ENCODE data around the gene SEC11C. TPM values are rescaled to one million over a fixed set of nuclear protein-coding genes. Genes with fewer than 3 reads are reported as not detected.

SEC11C gene
- total RNA-seq, 1 experiment from 2014 or later, result 50.6 TPM

GRCh38 chr18:59177485-59177884, 37.8 kb downstream of the SEC11C start:
- H3K9me3 ChIP-seq (ENCODE audit: low read length), result peaks cover 4% of the 10 kb centered on the region; the same call in 1 of the 2 replicates
- no peak for TF ChIP-seq EZH2phosphoT487 (IDR thresholded peaks at IDR 0.05; ENCODE audit: borderline replicate concordance, low read length)
- TF ChIP-seq, protein P1, sequence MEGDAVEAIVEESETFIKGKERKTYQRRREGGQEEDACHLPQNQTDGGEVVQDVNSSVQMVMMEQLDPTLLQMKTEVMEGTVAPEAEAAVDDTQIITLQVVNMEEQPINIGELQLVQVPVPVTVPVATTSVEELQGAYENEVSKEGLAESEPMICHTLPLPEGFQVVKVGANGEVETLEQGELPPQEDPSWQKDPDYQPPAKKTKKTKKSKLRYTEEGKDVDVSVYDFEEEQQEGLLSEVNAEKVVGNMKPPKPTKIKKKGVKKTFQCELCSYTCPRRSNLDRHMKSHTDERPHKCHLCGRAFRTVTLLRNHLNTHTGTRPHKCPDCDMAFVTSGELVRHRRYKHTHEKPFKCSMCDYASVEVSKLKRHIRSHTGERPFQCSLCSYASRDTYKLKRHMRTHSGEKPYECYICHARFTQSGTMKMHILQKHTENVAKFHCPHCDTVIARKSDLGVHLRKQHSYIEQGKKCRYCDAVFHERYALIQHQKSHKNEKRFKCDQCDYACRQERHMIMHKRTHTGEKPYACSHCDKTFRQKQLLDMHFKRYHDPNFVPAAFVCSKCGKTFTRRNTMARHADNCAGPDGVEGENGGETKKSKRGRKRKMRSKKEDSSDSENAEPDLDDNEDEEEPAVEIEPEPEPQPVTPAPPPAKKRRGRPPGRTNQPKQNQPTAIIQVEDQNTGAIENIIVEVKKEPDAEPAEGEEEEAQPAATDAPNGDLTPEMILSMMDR (conservative IDR thresholded peaks at IDR 0.05; ENCODE audit: low read depth, low read length), result no peak
- TF ChIP-seq EZH2 (IDR thresholded peaks at IDR 0.05; ENCODE audit: low read length, unreplicated experiment), result no peak
- no peaks in the 10 kb centered on the region for H4K20me1 ChIP-seq (ENCODE audit: low read length)
- no peaks in the 10 kb centered on the region for H3K36me3 ChIP-seq (ENCODE audit: low read depth, low read length)
- H3K79me2 ChIP-seq (ENCODE audit: low read length), result no peaks in the 10 kb centered on the region
- H3K4me3 ChIP-seq (ENCODE audit: low read length), result no peak overlapping the region
- no TSS peak for BruUV-seq (replicated peaks)
- H3K4me2 ChIP-seq (ENCODE audit: low read length), result no peak overlapping the region
- H3K4me1 ChIP-seq (ENCODE audit: insufficient read depth, low read length), result no peaks in the 10 kb centered on the region
- peaks cover under 1% of the 10 kb centered on the region; the same call in 1 of the 2 replicates for H3K27me3 ChIP-seq (ENCODE audit: low read length)
- no peak overlapping the region for H2AFZ ChIP-seq (ENCODE audit: low read length)
- H3F3A ChIP-seq (ENCODE audit: low read length, unreplicated experiment), result no peaks in the 10 kb centered on the region
- H3K9me2 ChIP-seq (replicated peaks; ENCODE audit: low read length), result no peaks in the 10 kb centered on the region
- no peak overlapping the region for H3K9ac ChIP-seq (ENCODE audit: low read length)
- ATAC-seq (no peak), DNase-seq (no peak)
- ChIA-PET POLR2A (ENCODE audit: unreplicated experiment) (no interaction called here), CTCF (no interaction called here)
- intact Hi-C loops (cut with micrococcal nuclease), result no loop called here
- H3K27ac ChIP-seq (ENCODE audit: low read length), result no peak overlapping the region

DNA sequence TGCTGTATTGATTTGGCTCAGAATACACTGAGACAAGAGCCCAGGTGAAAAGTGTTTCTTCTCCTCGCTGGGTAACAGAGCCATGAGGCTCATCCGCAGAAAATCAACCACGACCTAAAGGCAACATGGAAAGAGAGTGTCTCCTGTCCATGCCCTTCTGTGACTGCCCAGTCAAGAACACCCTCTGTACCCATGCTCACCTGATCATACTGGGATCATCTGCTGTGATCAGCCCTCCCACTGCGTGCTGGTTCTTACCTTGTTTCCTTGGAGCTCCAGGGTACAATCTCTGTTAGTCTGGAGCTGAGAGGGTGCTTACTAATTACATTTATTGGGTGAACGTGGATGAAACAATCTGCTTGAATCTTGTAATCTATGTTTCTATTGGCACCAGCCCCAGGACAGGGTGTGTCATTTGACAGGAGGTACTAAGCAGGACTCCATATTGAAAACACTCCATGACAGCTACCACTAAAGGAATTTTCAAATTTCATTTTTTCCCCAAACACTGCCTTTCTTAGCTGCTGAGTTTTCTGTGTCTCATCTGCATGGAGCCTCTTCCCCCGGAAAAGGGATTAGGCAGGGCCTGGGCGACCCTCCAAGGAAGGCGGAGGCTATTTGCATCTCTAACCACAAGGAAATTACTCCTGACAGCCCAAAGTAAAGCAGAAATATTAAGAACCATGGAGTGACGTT, 40.6 kb downstream of the SEC11C start:
- no peak overlapping the region for H3K4me3 ChIP-seq (ENCODE audit: low read length)
- TF ChIP-seq EZH2phosphoT487 (IDR thresholded peaks at IDR 0.05; ENCODE audit: borderline replicate concordance, low read length), result no peak
- TF ChIP-seq, protein P1 (conservative IDR thresholded peaks at IDR 0.05; ENCODE audit: low read depth, low read length), result no peak
- TF ChIP-seq EZH2 (IDR thresholded peaks at IDR 0.05; ENCODE audit: low read length, unreplicated experiment), result no peak
- POLR2A ChIA-PET (ENCODE audit: unreplicated experiment), result no interaction called here
- no peak overlapping the region for H3K4me2 ChIP-seq (ENCODE audit: low read length)
- peaks cover 22% of the 10 kb centered on the region for H3K27me3 ChIP-seq (ENCODE audit: low read length)
- CTCF ChIA-PET, result interaction anchor here (0.7 kb wide), 1 partner anchor 88 kb away, joined by 3 read pairs; no protein-coding TSS in a partner anchor
- no peak overlapping the region for H2AFZ ChIP-seq (ENCODE audit: low read length)
- no peaks in the 10 kb centered on the region for H3K4me1 ChIP-seq (ENCODE audit: insufficient read depth, low read length)
- H3F3A ChIP-seq (ENCODE audit: low read length, unreplicated experiment), result no peaks in the 10 kb centered on the region
- H3K36me3 ChIP-seq (ENCODE audit: low read depth, low read length), result no peaks in the 10 kb centered on the region
- ATAC-seq, result no peak
- no peaks in the 10 kb centered on the region for H4K20me1 ChIP-seq (ENCODE audit: low read length)
- H3K9me3 ChIP-seq (ENCODE audit: low read length), result no peaks in the 10 kb centered on the region
- intact Hi-C loops (cut with micrococcal nuclease), result no loop called here
- H3K9me2 ChIP-seq (replicated peaks; ENCODE audit: low read length), result no peaks in the 10 kb centered on the region
- H3K79me2 ChIP-seq (ENCODE audit: low read length), result no peaks in the 10 kb centered on the region
- no peak overlapping the region for H3K9ac ChIP-seq (ENCODE audit: low read length)
- H3K27ac ChIP-seq (ENCODE audit: low read length), result no peak overlapping the region
- DNase-seq, result no peak
- BruUV-seq (replicated peaks), result no TSS peak

DNA sequence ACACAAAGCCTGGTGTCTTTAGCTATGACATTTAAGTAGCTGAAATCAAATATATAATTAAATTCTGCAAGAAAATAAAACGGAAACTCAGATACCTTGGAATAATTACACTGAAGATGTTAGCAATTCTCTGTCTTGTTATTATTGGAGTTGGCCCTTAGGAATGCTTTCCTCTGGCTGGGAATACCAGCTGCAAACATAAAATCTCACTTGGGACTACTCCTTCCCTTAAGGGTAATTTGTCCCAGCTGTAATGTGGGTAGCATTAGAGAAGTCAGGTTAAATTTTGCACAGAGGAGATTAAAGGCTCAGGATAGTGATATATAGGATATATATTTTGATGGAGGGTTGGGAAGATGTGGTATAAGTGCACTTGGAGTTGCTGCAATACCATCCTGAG, 43.0 kb downstream of the SEC11C start:
- DNase-seq (no peak), ATAC-seq (no peak)
- Histone ChIP-seq H3K9ac (ENCODE audit: low read length) (no peak overlapping the region), H3K9me3 (ENCODE audit: low read length) (no peaks in the 10 kb centered on the region), H3F3A (ENCODE audit: low read length, unreplicated experiment) (no peaks in the 10 kb centered on the region), H2AFZ (ENCODE audit: low read length) (no peak overlapping the region), H3K4me3 (ENCODE audit: low read length) (no peak overlapping the region), H3K4me1 (ENCODE audit: insufficient read depth, low read length) (no peaks in the 10 kb centered on the region), H3K27me3 (ENCODE audit: low read length) (peaks cover 22% of the 10 kb centered on the region), H3K9me2 (replicated peaks; ENCODE audit: low read length) (no peaks in the 10 kb centered on the region), H3K27ac (ENCODE audit: low read length) (no peak overlapping the region), H3K79me2 (ENCODE audit: low read length) (no peaks in the 10 kb centered on the region), H4K20me1 (ENCODE audit: low read length) (no peaks in the 10 kb centered on the region), H3K4me2 (ENCODE audit: low read length) (no peak overlapping the region), H3K36me3 (ENCODE audit: low read depth, low read length) (no peaks in the 10 kb centered on the region)
- ChIA-PET POLR2A (ENCODE audit: unreplicated experiment) (no interaction called here), CTCF (no interaction called here)
- BruUV-seq (replicated peaks), result no TSS peak
- TF ChIP-seq, protein P1 (conservative IDR thresholded peaks at IDR 0.05; ENCODE audit: low read depth, low read length), result no peak
- TF ChIP-seq EZH2phosphoT487 (IDR thresholded peaks at IDR 0.05; ENCODE audit: borderline replicate concordance, low read length) (no peak), EZH2 (IDR thresholded peaks at IDR 0.05; ENCODE audit: low read length, unreplicated experiment) (no peak)
- intact Hi-C loops (cut with micrococcal nuclease), result no loop called here

All from PC-3 (cell line).